HG03095 (cell line): ENCODE data around the gene BSCL2.
"Not testable (repeated sequence)": the region's sequence is repeated elsewhere in the genome, so short reads cannot be mapped to it uniquely, and the experiment has no call there.

Source experiments
- ATAC-seq: cut with Tn5 transposase; IDR thresholded peaks from one replicate; pipeline ENCODE4 v1.9.1; 2021; ENCODE audit warnings: moderate library complexity; ENCODE audit not compliant: unreplicated experiment

BSCL2 gene

DNA sequence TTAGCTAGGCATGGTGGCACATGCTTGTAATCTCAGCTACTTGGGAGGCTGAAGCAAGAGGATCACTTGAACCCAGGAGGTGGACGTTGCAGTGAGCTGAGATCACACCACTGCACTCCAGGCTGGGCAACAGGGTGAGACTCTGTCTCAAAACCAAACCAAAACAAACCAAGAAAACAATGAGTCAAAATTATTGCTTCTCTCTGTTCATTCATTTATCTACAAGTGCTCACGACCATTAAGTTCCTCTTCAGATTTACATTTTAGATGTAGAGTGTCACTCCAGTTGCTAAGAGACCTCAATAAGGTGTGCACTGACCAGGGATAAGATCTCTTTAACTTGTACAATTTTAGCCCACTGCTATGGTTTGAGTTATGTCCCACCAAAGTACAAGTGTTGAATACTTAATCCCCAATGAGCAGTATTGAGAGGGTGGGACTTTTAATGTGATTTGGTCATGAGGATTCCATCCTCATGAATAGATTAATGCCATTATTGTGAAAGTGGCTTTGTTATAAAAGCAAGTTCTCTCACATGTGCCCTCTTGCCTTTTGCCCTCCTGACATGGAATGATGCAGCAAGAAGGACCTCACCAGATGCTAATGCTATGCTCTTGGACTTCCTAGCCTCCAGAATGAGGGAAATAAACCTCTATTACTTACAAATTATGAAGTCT, 12.2 kb upstream of the BSCL2 start:
- no peak for ATAC-seq

DNA sequence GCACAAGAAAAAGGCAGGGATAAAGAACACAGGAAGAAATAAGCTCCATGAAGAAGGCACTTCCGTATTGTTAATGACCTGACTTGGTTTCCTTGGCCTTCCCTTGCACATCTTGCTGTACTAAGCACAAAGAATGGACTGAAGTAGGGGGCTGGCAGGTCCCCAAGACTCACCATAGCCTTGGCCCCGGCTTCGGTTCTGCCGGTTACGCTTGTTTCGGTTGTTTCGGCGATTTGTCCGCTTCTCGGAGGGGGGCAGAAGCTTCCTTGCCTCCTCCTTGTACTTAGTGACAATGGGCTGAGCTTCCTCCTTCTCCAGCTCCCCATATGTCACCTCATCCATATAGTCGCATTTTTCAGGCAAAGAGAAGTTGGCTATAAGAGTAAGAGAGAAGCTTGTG, 9.6 kb upstream of the BSCL2 start:
- ATAC-seq: no peak

DNA sequence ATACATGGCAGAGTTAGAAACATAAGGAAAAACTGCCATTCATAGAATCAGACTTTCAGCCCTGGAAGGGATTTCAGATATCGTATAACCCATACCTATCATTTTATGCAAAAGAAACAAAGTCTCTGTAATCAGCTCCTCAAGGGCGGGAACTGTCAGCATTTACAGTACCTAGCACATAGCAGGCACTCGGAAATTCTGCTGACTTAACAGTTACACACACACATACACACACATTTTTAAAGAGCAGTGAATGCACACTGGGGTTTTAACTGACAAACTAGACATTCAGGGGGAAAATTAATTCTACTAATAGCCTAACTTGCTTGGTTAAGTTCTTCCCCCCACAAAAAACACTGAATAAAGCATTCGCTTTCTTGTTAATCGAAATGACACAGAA, 9.0 kb upstream of the BSCL2 start:
- no peak for ATAC-seq

DNA sequence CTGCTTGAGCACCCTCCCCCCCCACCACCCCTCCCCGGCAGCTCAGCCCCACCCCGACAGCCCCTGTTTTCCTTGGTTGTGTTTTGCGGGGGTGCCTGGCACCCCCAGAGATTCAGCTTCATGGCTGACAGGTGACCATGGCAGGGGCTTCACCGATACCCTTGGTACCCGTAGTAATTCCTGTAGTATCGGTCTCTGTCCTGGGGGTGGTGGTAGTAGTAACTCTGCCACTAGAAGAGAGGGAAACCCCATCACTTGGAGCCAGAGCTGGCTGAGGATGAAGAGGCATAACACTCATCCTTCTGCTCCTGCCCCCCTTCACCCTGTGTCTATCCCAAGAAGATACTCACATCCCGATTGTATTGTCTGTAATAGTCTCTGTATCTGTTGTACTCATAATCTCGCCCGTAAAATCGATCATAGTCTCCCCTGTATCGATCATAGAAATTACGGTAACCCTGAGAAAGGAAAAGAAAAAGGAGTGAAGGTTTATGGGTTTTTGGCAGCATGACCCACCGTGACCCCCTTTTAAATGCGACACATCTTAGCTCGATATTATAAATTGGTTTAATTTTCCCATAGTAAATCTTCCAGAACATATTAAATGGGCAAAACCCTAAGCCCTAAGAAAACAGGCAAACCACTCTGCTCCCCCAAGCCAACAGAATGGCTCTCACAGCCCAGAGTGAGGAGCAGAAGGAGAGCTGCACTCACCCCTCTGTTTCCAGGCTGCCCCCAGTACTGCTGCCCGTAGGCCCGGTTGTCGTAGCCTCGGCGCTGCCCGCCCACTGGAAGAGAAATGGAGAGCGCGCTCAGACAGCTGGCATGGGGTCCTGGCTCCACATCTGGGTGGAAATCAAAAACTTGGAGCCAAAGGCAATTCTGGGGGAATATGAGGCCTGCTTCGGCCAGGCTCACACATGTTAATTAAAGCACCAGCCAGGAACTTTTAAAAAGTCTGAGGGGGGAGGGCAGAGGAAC, 8.2 kb upstream of the BSCL2 start:
- ATAC-seq: no peak

DNA sequence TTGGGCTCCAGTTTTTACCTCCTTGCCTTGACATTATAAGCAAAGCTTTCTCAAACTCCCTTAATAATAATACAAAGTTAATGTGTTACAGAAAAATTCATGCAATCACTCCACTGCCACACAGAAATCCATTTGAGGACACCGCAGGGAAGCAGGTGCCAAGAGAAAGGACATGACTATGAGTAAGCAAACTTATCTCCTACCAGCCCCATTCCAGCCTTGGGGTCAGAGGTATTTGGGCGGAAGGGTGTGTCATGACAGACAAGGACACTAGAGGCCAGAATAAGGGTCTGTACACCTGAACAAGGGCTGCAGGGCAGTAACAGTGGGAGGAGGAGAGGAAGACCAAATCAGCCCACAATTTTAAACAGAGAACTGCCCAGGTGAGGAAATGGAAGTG, 6.1 kb upstream of the BSCL2 start:
- ATAC-seq: no peak

DNA sequence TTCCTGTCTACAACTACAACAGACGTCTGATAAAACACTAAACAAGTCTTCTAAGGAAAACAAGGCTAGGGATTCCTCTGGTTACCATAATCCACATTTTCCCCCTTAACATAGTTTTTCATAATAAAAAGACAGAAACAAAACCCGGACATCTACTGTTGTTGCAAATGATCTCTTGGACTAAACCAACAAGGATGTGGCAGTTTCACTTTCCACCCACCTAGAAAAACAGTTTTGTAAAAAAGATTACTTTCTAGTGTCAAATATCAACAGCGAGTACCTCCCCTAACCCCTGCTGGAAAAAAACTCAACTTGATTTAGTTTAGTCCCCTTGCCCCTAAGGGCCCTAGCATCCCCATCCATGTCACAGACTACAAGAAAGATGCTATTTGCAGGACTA, 5.6 kb upstream of the BSCL2 start:
- no peak for ATAC-seq

DNA sequence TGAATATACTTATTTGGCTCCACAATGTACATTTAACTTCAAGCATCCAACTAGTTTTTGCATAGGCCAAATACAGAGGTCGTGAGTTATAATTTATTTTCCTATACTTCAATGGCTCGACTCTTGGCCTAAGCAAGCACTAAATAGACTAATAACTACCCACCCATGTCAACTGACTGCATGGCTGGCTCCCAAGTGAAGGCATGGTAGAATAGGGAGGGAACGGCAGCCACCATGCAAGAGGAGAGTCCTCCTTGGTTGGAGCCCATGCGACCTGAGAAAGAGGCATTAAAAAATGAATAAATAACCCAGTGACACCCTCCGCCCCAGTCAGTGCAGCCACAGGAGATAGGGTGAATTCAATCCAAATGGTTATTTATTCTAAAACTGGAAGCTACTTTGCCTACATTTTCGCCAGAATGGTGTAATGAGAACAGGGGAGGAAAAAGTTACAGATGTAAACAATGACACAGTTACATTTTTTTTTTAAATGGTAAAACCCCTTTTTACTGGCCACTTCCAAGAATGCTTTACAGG, 5.1 kb upstream of the BSCL2 start:
- no peak for ATAC-seq

DNA sequence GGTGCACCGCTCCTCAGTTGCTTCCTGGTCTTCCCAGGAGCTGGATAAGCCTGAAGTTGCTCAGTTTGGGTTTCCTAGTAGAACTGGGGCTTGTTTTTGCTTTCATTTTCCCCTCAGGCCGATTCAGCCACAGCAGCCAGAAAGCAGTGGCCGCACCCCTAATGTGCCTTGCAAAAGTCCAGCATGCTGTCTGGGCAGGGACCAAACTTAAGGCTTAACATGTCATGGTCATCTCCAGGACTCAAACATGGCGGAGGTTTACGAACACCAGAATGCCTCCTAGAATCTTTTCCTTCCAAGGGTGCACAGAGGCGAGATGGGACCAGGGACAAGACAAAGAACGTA, 2.7 kb upstream of the BSCL2 start:
- no peak for ATAC-seq

DNA sequence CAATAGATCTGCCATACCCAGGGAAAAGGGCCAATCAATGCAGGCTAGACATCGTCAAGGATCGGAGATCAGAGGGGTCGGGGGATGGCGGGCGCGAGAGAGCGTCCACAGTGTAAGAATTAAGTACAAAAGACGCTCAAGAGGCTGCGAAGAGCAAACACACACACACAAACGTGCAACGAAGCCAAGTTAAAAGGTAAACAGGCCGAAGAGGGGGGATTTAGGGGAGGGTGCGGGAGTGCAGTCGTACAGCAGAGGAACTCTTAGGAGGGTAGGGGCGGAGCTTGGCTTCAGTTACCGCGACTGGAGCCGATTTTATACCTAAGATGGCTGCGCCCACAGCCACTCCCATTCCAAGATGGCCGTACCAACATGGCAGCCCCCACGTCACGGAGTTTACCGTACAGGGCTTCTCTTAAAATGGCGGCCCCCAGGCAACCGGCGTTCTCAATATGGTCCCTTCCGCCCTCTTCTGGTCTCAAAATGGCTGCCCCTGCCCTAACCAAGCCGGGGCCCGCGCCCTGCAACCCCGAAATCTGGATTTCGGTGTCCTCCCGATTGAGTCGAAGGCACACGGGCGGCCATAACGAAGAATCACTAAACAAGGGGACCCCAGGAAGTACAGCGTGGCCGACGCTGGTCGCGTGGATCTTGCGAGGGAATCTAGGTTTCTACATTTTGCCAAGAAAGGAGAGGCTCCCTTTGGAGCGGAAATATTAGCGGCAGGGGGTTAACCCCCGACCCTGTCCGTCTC, 2.2 kb upstream of the BSCL2 start:
- peak; percentile 55 for ATAC-seq

DNA sequence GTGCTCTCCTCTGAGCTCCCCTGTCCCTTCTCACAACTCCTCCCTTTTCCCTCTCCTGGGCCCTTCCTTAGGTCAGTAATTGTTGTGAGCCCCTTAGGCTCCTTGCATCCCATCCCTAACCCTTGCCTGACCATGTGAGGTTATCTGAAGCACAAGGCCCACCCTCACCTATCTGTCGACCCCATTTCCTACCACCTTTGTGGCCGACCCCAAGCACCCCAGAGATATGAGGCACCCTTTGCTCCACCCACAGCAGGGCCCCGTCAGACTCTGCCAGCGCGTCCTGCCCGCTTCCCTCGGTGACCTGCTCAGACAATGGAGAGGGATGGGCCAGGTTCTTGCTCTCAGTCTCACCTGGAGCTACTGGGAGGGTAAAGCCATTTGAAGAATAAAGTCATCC, 1.6 kb upstream of the BSCL2 start:
- ATAC-seq: no peak

DNA sequence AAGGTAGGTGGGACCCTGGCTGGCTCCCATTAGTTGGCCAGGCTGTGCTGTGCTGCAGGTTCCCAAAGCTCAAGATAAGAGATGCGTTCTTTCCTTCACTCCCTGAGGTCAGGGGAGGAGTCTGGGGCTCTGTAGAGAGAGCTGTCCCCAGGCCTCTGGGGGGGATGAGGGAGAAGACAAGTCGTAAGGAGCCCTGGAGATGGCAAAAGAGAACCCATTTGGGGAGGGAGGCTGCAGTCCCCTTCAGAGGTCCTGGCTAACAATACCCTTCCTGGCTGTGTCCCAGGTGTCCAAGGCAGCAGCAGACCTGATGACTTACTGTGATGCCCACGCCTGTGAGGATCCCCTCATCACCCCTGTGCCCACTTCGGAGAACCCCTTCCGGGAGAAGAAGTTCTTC, 1.2 kb upstream of the BSCL2 start:
- ATAC-seq: no peak

DNA sequence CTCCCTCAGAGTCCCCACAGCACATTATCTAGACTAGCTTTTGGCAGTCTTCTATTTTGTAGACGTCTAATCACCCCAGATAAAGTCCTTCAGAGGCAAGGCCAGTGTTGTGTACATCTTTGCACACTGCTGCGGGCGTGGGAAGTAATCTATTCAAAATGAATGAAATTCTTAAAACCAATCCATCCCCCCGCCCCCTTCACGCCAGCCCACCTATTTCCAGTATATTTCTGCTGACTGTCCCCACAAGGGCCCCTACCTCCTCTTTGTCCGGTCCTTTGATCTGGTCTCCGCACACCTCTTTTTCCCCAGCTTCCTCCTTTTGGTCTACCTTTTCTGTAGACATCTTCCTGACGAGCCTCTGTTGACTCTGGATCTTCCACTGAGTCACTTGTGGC, 375 bp downstream of the BSCL2 start:
- no peak for ATAC-seq

DNA sequence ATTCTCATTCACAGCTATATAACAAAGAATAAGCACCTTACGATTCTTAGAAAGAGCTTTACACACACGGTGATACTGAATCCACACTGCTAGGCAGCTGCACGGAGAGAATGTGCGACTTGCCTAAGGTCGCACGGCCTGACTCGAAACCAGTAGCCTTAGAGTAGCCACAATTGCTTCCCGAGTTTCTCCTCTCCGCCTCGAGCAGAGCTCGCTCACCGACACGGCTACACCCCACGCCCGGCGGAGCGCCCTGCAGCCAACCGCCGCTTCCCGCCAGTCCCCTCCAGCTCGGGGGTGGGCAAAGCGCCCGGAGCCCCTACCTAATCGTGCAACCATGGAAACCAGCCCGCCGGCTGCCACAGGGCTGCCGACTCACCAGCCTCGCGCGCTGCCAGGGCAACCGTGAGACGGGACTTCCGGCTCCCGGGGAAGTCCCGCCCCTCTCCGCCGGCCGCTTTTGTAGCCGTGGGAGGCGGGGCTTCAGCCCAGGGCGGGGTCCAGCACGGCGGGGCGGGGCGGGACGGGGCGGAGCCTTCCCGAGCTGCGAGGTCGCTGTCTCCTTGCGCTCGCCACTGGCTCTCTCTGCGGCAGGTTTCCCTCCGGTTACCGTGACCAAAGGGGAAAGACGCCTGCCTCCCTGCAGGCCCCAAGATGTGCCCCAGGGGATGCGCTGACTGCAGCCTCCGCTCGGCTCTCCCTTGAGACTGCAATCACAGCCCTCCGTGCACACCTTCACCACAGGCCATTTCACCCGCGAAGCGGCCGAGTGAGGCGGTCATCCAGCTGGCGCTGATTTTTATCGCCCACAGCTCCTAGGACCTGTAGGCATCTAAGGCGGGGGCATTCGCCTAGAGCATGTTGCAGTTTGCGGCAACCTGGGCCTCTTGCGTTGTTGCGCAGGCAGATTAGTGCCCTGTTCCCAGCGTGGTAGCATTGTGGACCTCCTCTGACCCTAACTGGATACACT, 1.1 kb downstream of the BSCL2 start:
- ATAC-seq: peak; percentile 49

DNA sequence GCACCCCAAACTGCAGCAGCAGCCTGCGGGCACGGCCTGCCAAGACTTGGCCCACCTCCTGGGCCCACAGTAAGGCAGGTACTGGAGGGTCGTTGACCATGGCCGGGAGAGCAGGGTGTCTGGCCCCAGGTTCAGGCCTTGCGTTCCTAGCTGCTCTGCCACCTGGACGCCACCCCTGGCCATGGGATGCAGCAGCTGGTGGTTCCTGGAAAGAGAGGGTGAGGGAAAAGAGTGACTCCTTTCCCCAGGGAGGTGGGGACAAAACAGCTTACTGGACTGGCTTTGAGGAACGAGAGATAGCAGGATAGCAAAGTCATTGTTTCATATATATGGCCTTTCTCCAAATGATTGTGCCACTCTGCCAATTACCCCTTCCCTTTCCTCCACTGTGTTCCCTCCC, 1.8 kb downstream of the BSCL2 start:
- ATAC-seq: no peak

DNA sequence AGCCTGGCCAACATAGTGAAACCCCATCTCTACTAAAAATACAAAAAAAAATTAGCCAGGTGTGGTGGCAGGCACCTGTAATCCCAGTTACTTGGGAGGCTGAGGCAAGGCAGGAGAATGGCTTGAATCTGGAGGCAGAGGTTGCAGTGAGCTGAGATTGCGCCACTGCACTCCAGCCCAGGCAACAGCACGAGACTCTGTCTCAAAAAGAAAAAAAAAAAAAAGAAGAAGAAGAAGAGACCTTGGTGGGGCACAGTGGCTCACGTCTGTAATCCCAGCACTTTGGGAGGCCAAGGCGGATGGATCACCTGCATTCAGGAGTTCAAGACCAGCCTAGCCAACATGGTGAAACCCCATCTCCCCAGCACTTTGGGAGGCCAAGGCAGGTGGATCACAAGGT, 3.3 kb downstream of the BSCL2 start:
- ATAC-seq: not testable (repeated sequence)

DNA sequence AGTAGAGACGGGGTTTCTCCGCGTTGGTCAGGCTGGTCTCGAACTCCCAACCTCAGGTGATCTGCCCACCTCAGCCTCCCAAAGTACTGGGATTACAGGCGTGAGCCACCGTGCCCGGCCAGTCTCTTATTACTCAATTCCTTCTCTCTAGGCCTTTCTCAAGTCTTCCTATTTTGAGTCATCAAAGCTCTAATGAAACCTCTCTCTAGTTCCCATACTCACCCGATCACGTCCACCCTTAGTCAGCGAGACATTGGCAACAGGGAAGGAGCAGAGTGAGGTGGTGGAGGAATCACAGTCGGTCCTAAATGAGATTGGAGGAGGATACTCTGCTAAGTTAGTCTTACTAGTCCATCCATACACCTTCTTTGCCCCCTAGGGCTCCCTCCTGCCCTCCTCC, 5.0 kb downstream of the BSCL2 start:
- ATAC-seq: no peak

DNA sequence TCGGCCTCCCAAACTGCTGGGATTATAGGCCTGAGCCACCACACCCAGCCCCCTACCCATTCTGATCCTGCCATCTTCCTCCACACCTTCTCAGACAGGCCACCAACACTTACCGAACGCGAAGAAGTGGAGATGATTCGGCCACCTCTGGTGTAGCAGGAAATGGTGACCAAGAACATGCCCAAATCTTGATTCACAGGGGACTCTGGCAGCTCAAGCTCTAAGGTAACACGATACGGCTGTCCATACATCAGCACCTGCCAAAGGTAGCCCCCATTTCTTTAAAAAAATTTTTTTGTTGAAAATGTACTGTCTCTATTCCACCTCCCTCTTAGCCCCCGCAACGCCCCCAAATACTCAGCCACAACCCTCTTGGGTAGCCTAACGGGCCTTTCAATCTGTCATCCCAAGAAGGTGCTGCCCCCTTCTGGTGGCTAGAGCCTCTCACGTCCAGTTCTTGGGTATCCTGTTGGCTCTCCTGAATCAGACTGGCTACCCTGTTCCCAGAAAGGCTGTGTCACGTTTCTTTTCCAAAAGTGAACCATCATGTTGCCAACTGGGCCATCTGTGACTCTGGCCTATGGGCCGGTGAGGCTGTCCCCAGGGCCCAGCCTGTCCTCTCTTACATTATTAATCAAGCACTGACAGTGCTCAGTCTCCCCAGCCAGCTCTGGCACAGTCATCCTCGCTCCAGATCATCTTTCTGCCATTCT, 12.6 kb downstream of the BSCL2 start:
- ATAC-seq: no peak

DNA sequence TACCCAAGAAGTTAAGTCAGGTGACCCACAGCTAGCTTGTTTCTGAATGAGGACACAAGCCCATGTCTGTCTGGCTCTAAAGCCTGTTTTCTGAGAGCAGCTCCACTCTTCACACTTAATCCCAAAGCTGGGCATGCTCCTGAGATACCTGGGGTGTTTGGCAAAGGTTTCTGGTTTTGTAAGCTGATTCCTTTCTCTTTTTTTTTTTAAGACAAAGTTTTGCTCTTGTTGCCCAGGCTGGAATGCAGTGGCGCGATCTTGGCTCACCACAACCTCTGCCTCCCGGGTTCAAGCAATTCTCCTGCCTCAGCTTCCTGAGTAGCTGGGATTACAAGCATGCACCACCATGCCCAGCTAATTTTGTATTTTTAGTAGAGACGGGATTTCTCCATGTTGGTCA, 13.6 kb downstream of the BSCL2 start:
- not testable (repeated sequence) for ATAC-seq

DNA sequence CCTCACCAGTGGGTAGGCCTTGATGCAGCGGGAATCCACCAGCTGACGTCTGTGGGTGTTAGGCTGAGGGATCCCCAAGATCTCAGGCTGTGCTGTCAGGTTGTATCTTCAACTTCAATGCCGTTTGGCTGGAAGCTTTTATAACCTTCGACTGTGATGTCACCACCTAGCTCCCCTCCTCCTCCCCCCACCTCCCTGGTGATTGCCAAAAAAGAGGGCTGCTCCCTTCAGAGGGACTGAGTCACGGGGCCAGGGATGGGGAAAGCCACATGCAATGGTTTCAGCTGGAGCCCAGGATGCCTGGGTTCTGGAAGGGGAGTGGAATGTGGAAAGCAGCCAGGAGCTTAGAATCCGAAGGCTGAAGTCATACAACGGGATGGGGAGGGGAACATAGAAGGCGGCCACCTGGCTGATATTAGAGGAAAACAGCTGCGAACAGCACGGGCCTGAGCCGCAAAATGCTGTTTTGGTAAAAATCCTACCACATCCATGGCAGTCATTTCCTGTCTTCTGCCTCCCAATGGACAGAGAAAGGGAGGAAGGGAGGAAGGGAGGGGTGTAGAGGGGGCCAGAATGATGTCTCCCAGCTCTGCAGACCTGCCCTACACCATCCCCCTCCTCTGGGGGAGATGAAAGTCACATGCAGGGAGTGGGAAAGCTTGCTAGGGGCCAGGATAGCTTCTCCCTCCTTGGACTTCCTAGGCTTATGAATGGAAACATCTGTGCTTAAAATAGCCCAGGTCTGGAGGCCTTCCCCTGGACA, 17.6 kb downstream of the BSCL2 start, which contains the start of gene LRRN4CL:
TSS of gene LRRN4CL (minus strand) at position 110 of the 763 bp plus-strand sequence. CDS start 1,022 bp downstream, outside the sequence.
- no peak for ATAC-seq
